ENCODE results near the gene KCTD1. TPM values are rescaled to one million over a fixed set of nuclear protein-coding genes. Genes with fewer than 3 reads are reported as not detected.

KCTD1 gene
- total RNA-seq, 1 donor from 2014 or later, result 17.1 TPM

DNA sequence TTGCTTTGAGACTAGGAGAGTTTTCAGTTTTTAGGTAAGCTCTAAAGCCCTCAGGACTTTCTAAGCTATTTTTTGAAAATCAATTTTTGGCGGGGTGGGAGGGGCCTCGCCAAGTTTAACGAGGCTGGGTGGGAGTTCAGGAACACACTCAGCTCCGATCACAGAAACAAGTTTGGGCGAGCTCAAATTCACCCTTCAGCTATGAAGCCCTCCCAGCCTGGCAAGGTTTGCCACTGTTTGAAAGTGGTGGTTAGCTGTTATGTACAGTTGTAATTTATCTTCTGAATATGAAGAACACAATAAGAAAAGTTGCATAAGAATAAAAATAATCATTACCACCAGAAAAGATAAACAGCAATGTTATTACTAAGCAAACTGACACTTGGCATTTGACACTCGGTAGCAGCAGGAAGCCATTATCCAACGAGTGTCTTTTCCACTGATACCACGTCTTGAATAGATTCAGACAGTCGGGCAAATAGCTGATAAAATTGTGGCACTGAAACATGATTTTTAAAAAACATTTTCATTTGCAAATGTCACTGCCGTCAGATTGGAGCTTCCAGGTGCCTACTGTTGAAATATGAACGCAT, 59.8 kb downstream of the KCTD1 start:
- DNase-seq (ENCODE audit: low spot score), result no peak
- Histone ChIP-seq H3K27ac (no peak overlapping the region), H3K4me2 (no peak overlapping the region), H3K9me3 (ENCODE audit: low read depth) (no peaks in the 10 kb centered on the region), H2AFZ (replicated peaks) (no peak overlapping the region), H3K27me3 (no peaks in the 10 kb centered on the region), H3K9ac (no peak overlapping the region), H3K4me1 (no peaks in the 10 kb centered on the region), H3K79me2 (ENCODE audit: low read depth) (no peaks in the 10 kb centered on the region), H4K20me1 (ENCODE audit: low read depth) (no peaks in the 10 kb centered on the region), H3K36me3 (no peaks in the 10 kb centered on the region), H3F3A (ENCODE audit: low read depth) (no peaks in the 10 kb centered on the region), H3K4me3 (no peak overlapping the region)
- H3K36me3 Mint-ChIP-seq, result peaks cover 26% of the 10 kb centered on the region
- H3K4me3 Mint-ChIP-seq, result no peak overlapping the region
- TF ChIP-seq, protein P1, sequence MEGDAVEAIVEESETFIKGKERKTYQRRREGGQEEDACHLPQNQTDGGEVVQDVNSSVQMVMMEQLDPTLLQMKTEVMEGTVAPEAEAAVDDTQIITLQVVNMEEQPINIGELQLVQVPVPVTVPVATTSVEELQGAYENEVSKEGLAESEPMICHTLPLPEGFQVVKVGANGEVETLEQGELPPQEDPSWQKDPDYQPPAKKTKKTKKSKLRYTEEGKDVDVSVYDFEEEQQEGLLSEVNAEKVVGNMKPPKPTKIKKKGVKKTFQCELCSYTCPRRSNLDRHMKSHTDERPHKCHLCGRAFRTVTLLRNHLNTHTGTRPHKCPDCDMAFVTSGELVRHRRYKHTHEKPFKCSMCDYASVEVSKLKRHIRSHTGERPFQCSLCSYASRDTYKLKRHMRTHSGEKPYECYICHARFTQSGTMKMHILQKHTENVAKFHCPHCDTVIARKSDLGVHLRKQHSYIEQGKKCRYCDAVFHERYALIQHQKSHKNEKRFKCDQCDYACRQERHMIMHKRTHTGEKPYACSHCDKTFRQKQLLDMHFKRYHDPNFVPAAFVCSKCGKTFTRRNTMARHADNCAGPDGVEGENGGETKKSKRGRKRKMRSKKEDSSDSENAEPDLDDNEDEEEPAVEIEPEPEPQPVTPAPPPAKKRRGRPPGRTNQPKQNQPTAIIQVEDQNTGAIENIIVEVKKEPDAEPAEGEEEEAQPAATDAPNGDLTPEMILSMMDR (IDR thresholded peaks at IDR 0.05), result no peak
- TF ChIP-seq EZH2 (IDR thresholded peaks at IDR 0.05) (no peak), EZH2phosphoT487 (IDR thresholded peaks at IDR 0.05) (no peak)
- H3K9me3 Mint-ChIP-seq, result no peaks in the 10 kb centered on the region
- H3K27me3 Mint-ChIP-seq (ENCODE audit: insufficient read depth, low read depth), result no peaks in the 10 kb centered on the region
- H3K4me1 Mint-ChIP-seq, result peaks cover 16% of the 10 kb centered on the region
- H3K27ac Mint-ChIP-seq, result no peak overlapping the region

- no peaks in the 10 kb centered on the region for H3K9me3 ChIP-seq (ENCODE audit: low read depth)
- TF ChIP-seq, protein P1 (IDR thresholded peaks at IDR 0.05), result no peak
- TF ChIP-seq EZH2 (IDR thresholded peaks at IDR 0.05) (no peak), EZH2phosphoT487 (IDR thresholded peaks at IDR 0.05) (no peak)
Observed at GRCh38 chr18:26487437-26487836, 60.9 kb downstream of the KCTD1 start.

GRCh38 chr18:26483633-26484032, 64.7 kb downstream of the KCTD1 start:
- peaks cover 23% of the 10 kb centered on the region for H3K4me1 ChIP-seq
- no peak overlapping the region for H3K27ac ChIP-seq
- Mint-ChIP-seq H3K27me3 (ENCODE audit: insufficient read depth, low read depth) (no peaks in the 10 kb centered on the region), H3K4me3 (no peak overlapping the region), H3K9me3 (no peaks in the 10 kb centered on the region), H3K4me1 (peaks cover 41% of the 10 kb centered on the region), H3K27ac (no peak overlapping the region), H3K36me3 (peaks cover 10% of the 10 kb centered on the region)
- no peaks in the 10 kb centered on the region for H3K36me3 ChIP-seq
- no peak overlapping the region for H3K4me3 ChIP-seq
- no peak for TF ChIP-seq EZH2 (IDR thresholded peaks at IDR 0.05)
- TF ChIP-seq, protein P1 (IDR thresholded peaks at IDR 0.05), result no peak
- TF ChIP-seq EZH2phosphoT487 (IDR thresholded peaks at IDR 0.05), result no peak
- no peaks in the 10 kb centered on the region for H3K27me3 ChIP-seq
- H3K9me3 ChIP-seq (ENCODE audit: low read depth), result no peaks in the 10 kb centered on the region
- no peak for DNase-seq (ENCODE audit: low spot score)
- H2AFZ ChIP-seq (replicated peaks), result no peak overlapping the region
- H3K9ac ChIP-seq, result no peak overlapping the region
- H3K79me2 ChIP-seq (ENCODE audit: low read depth), result no peaks in the 10 kb centered on the region
- H3F3A ChIP-seq (ENCODE audit: low read depth), result no peaks in the 10 kb centered on the region
- no peaks in the 10 kb centered on the region for H4K20me1 ChIP-seq (ENCODE audit: low read depth)
- H3K4me2 ChIP-seq, result no peak overlapping the region

More at GRCh38 chr18:26487437-26487836, 60.9 kb downstream of the KCTD1 start:
- peaks cover 21% of the 10 kb centered on the region for H3K4me1 Mint-ChIP-seq
- H3K27ac Mint-ChIP-seq, result no peak overlapping the region
- Histone ChIP-seq H3K27ac (no peak overlapping the region), H3K36me3 (no peaks in the 10 kb centered on the region), H2AFZ (replicated peaks) (no peak overlapping the region), H3K9ac (no peak overlapping the region), H4K20me1 (ENCODE audit: low read depth) (no peaks in the 10 kb centered on the region), H3K4me3 (no peak overlapping the region), H3K79me2 (ENCODE audit: low read depth) (no peaks in the 10 kb centered on the region), H3K4me2 (no peak overlapping the region), H3F3A (ENCODE audit: low read depth) (no peaks in the 10 kb centered on the region), H3K4me1 (peaks cover 7% of the 10 kb centered on the region), H3K27me3 (no peaks in the 10 kb centered on the region)
- DNase-seq (ENCODE audit: low spot score), result no peak
- H3K36me3 Mint-ChIP-seq, result peaks cover 24% of the 10 kb centered on the region
- H3K4me3 Mint-ChIP-seq, result no peak overlapping the region
- H3K27me3 Mint-ChIP-seq (ENCODE audit: insufficient read depth, low read depth), result no peaks in the 10 kb centered on the region
- no peaks in the 10 kb centered on the region for H3K9me3 Mint-ChIP-seq

Measured in neural progenitor cell (in vitro differentiated cells).